HFFc6 (cell line): ENCODE data around the gene DCAF16. TPM values are rescaled to one million over a fixed set of nuclear protein-coding genes. Genes with fewer than 3 reads are reported as not detected.

ENCODE experiments used
- DNase-seq: peaks from one replicate; pipeline ENCODE4 v3.0.0-alpha.2; 2018
- H3K27ac Mint-ChIP-seq: 2 replicates; pipeline ENCODE4 v1.8.0; 2020; ENCODE audit warnings: mild to moderate bottlenecking, mixed read lengths
- H3K27me3 Mint-ChIP-seq: 2 replicates; pipeline ENCODE4 v1.8.0; 2021; ENCODE audit warnings: mild to moderate bottlenecking, moderate library complexity, mixed read lengths; ENCODE audit not compliant: insufficient read depth
- H3K36me3 Mint-ChIP-seq: 2 replicates; pipeline ENCODE4 v1.8.0; 2021; ENCODE audit warnings: low read depth, mixed read lengths
- H3K4me1 Mint-ChIP-seq: 2 replicates; pipeline ENCODE4 v1.8.0; 2020; ENCODE audit warnings: low read depth, mixed read lengths
- H3K4me3 Mint-ChIP-seq: 2 replicates; pipeline ENCODE4 v1.8.0; 2020; ENCODE audit warnings: mild to moderate bottlenecking, moderate library complexity, mixed read lengths
- H3K9me3 Mint-ChIP-seq: 2 replicates; pipeline ENCODE4 v1.8.0; 2020; ENCODE audit warnings: mild to moderate bottlenecking, mixed read lengths
- total RNA-seq, 6 experiments: library from RNA; stranded (reverse); fragmentation: NEBNext Ultra II Directional; extraction: Animal tissue kit (Norgen Biotek cat#: 25700); gene quantifications; 2 replicates in 1 of 6; 3 replicates in 5 of 6; pipeline ENCODE4 v1.2.3, GENCODE V29; 2021
- TF ChIP-seq, protein P1 (sequence below): fragments of 200-600 bp; sonication (generic); IDR thresholded peaks from 2 replicates; pipeline ENCODE4 v1.5.0; 2021; ENCODE audit warnings: antibody characterized with exemption, mild to moderate bottlenecking

Gene DCAF16
- total RNA-seq, 6 experiments from 2014 or later = 18.0 to 24.0 (median 20.1) TPM

DNA sequence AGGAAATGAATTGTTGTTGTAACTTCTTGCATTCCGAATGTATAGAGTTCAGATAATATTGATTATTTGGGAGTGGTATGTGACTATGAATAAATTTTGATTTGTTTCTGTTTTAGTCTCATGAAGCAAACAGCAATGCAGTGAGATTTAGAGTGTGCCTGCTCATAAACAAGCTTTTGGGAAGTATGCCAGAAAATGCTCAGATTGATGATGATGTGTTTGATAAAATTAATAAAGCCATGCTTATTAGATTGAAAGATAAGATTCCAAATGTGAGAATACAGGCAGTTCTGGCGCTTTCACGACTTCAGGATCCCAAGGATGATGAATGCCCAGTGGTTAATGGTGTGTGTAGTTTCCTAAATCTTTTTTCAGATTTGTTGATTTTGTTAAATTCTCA lies 2.2 kb upstream of the DCAF16 start:
- no peak for DNase-seq
- Mint-ChIP-seq H3K27me3 (no peaks in the 10 kb centered on the region; the same call in 1 of the 2 replicates), H3K9me3 (no peaks in the 10 kb centered on the region), H3K36me3 (peaks cover 25% of the 10 kb centered on the region; the same call in 1 of the 2 replicates), H3K27ac (peak overlapping the region; percentile 73), H3K4me1 (peaks cover 61% of the 10 kb centered on the region), H3K4me3 (peak overlapping the region; percentile 100)
- TF ChIP-seq, protein P1, sequence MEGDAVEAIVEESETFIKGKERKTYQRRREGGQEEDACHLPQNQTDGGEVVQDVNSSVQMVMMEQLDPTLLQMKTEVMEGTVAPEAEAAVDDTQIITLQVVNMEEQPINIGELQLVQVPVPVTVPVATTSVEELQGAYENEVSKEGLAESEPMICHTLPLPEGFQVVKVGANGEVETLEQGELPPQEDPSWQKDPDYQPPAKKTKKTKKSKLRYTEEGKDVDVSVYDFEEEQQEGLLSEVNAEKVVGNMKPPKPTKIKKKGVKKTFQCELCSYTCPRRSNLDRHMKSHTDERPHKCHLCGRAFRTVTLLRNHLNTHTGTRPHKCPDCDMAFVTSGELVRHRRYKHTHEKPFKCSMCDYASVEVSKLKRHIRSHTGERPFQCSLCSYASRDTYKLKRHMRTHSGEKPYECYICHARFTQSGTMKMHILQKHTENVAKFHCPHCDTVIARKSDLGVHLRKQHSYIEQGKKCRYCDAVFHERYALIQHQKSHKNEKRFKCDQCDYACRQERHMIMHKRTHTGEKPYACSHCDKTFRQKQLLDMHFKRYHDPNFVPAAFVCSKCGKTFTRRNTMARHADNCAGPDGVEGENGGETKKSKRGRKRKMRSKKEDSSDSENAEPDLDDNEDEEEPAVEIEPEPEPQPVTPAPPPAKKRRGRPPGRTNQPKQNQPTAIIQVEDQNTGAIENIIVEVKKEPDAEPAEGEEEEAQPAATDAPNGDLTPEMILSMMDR = no peak

DNA sequence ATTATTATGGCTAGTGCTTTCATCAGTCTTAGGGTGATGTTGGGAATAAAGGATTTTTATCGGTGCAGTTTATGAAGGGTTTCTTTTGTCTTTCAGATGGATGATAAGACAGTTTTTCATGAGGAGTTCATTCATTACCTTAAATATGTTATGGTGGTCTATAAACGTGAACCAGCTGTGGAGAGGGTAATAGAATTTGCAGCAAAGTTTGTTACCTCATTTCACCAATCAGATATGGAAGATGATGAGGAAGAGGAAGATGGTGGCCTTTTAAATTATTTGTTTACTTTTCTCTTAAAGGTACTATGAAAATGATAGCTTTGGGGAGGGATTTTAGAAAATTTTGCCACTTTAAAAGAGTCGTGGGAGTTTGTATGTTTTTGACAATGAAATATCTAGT lies 1.6 kb upstream of the DCAF16 start:
- peaks cover 61% of the 10 kb centered on the region for H3K4me1 Mint-ChIP-seq
- TF ChIP-seq, protein P1 = no peak
- peak overlapping the region; percentile 100 for H3K4me3 Mint-ChIP-seq
- peak overlapping the region; percentile 73 for H3K27ac Mint-ChIP-seq
- H3K36me3 Mint-ChIP-seq = peaks cover 27% of the 10 kb centered on the region; the same call in 1 of the 2 replicates
- no peaks in the 10 kb centered on the region; the same call in 1 of the 2 replicates for H3K27me3 Mint-ChIP-seq
- no peaks in the 10 kb centered on the region for H3K9me3 Mint-ChIP-seq
- DNase-seq = no peak

DNA sequence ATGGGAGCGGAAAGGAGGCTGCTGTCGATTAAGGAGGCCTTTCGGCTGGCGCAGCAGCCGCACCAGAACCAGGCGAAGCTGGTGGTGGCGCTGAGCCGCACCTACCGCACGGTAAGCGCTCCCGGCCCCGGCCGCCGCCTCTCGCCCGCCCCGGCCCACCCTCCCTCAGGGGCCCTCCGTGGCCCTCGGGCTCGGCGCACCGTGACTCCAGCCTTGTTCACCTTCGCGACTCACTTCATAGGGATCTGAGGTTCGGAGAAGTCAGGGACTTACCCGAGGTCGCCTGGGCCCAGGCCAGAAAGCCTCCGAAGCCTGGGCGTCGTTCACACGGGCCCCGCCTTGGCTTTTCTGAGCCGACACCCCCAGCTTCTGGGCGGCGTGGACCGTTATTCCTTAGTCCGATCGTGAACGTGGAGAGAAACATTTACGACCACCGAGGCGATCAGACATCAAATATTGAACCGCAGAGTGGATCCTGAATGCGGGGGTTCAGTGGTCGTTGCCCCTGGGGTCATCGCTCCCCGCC lies 584 bp upstream of the DCAF16 start:
- Mint-ChIP-seq H3K27me3 (no peaks in the 10 kb centered on the region; the same call in 1 of the 2 replicates), H3K27ac (peak overlapping the region; percentile 99), H3K36me3 (peaks cover 27% of the 10 kb centered on the region; the same call in 1 of the 2 replicates), H3K9me3 (no peaks in the 10 kb centered on the region), H3K4me1 (peaks cover 70% of the 10 kb centered on the region), H3K4me3 (peak overlapping the region; percentile 100)
- no peak for DNase-seq
- TF ChIP-seq, protein P1 = no peak

DNA sequence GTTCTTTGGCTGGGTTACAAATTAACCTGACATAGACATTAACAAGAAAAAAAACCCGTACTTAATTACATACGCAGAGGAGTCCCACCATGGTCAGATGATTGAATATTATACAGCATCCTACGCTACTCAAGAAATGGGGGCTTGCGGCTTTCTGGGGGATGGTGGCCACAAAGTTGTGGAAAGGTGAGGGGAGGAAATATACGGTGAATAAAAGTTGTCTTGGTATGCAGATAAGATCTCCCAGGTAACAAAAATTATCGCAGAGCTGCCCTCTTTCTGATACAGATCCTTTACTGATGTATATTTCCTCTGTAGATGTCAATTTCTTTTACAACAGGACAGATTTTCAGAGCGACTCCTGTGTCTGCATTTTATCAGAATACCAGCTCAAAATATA lies 890 bp downstream of the DCAF16 start:
- TF ChIP-seq, protein P1 = no peak
- no peak for DNase-seq
- Mint-ChIP-seq H3K4me3 (peak overlapping the region; percentile 100), H3K4me1 (peaks cover 71% of the 10 kb centered on the region), H3K27ac (peak overlapping the region; percentile 99), H3K9me3 (no peaks in the 10 kb centered on the region), H3K27me3 (no peaks in the 10 kb centered on the region; the same call in 1 of the 2 replicates), H3K36me3 (peaks cover 27% of the 10 kb centered on the region; the same call in 1 of the 2 replicates)

DNA sequence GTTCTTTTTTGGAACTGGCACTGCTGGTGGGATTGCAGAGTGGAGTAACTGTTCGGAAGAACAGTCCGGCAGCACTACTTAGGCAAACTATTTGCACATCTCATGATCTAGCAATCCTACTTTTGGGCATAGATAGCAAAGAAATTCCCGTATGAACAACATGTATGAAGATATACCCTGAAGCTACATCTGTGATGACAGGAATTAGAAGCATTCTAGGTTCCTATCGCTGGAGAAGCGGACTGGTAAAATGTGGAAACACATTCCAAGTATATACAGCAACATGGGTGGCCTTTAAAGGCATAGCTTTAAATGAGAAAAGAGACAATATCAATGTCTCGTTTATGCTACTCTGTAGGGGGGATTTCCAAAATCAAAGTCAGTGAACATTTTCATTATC lies 3.1 kb downstream of the DCAF16 start:
- peak; percentile 36 for DNase-seq
- Mint-ChIP-seq H3K27ac (peak overlapping the region; percentile 57), H3K4me3 (peak overlapping the region; percentile 100), H3K9me3 (no peaks in the 10 kb centered on the region), H3K4me1 (peaks cover 49% of the 10 kb centered on the region), H3K27me3 (no peaks in the 10 kb centered on the region; the same call in 1 of the 2 replicates), H3K36me3 (peaks cover 43% of the 10 kb centered on the region; the same call in 1 of the 2 replicates)
- TF ChIP-seq, protein P1 = no peak
